Measurements from ENCODE around the gene FBXO34.

DNA sequence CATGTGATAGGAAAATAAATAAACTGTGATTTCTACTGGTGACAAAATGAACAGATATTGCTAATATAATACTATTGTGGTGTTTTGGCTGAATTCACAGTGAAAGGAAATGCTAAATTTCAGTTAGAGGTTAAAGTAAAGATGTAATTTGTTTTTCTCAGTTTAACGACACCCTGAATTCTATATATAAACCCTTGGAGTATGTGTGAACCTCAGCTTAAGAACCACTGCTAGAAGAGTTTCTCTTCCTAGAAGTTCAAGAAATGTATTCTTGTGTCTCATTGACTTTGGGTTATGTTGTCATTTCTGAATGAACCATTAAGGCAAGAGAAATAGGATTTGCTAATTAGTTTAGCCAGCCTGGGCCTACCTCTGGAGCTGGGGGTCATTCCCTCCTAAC lies 8.2 kb downstream of the FBXO34 start:
- TF ChIP-seq CTCF (conservative IDR thresholded peaks at IDR 0.05 in 1 of 2, IDR thresholded peaks at IDR 0.05 in 1 of 2; ENCODE audit: extremely low read depth in 1 of 2, insufficient read depth in 1 of 2, low read depth in 1 of 2, low read length in 2 of 2) (no peak), EZH2 (IDR thresholded peaks at IDR 0.05; ENCODE audit: borderline replicate concordance, low read length) (no peak)

Data from mammary epithelial cell (primary cell).